Superior temporal gyrus (tissue), 1 donor: ENCODE results near the gene LYZ.
A peak's percentile ranks its signal among the peaks of the same experiment; 100 is the strongest.
"Not testable (repeated sequence)": the region's sequence is repeated elsewhere in the genome, so short reads cannot be mapped to it uniquely, and the experiment has no call there.

Experiments
- DNase-seq: peaks from one replicate; pipeline ENCODE4 v3.0.0-alpha.2; 2016; ENCODE audit errors: extremely low spot score

The LYZ gene

GRCh38 chr12:69348162-69348938 is at the start of gene LYZ:
LYZ (plus strand) TSS chr12:69348381; CDS start chr12:69348409, 28 bp downstream.
- no peak for DNase-seq

- DNase-seq, result no peak
These were observed 49.2 kb upstream of the LYZ start for GRCh38 chr12:69298947-69299346.

- no peak for DNase-seq
These were observed 43.9 kb upstream of the LYZ start for GRCh38 chr12:69304284-69304683.

- no peak for DNase-seq
These were observed 38.7 kb upstream of the LYZ start for GRCh38 chr12:69309461-69309860.

GRCh38 chr12:69313209-69313608 is 35.0 kb upstream of the LYZ start:
- no peak for DNase-seq

GRCh38 chr12:69316784-69317183 is 31.4 kb upstream of the LYZ start:
- DNase-seq, result not testable (repeated sequence)

GRCh38 chr12:69317233-69317632 is 30.9 kb upstream of the LYZ start:
- DNase-seq, result not testable (repeated sequence)

- no peak for DNase-seq
These were observed 30.0 kb upstream of the LYZ start for GRCh38 chr12:69318225-69318624.

GRCh38 chr12:69321351-69321750 is 26.8 kb upstream of the LYZ start:
- DNase-seq, result no peak

GRCh38 chr12:69324797-69325466 is 23.2 kb upstream of the LYZ start:
- DNase-seq, result no peak

GRCh38 chr12:69328426-69328825 is 19.8 kb upstream of the LYZ start:
- DNase-seq, result no peak

GRCh38 chr12:69329669-69330428 is 18.3 kb upstream of the LYZ start:
- no peak for DNase-seq

- DNase-seq, result peak; percentile 11
These were observed 17.4 kb upstream of the LYZ start for GRCh38 chr12:69330475-69331473.

GRCh38 chr12:69331519-69331908 is 16.7 kb upstream of the LYZ start:
- no peak for DNase-seq

- DNase-seq, result no peak
These were observed 16.1 kb upstream of the LYZ start for GRCh38 chr12:69331909-69332684.

- DNase-seq, result no peak
These were observed 15.3 kb upstream of the LYZ start for GRCh38 chr12:69332815-69333358.

- DNase-seq, result no peak
These were observed 14.0 kb upstream of the LYZ start for GRCh38 chr12:69334158-69334557.

GRCh38 chr12:69337311-69338090 is 10.7 kb upstream of the LYZ start:
- DNase-seq, result no peak

GRCh38 chr12:69338120-69338859 is 9.9 kb upstream of the LYZ start:
- DNase-seq, result no peak
